IPS DF 19.7 (cell line): Measurements from ENCODE around the gene DNAJC12.
"Not testable (repeated sequence)": the region's sequence is repeated elsewhere in the genome, so short reads cannot be mapped to it uniquely, and the experiment has no call there.

Experiments used
- DNase-seq: peaks from one replicate; pipeline ENCODE4 v3.0.0-alpha.2; 2013; ENCODE audit warnings: low read depth, low spot score

DNAJC12 gene

GRCh38 chr10:67837541-67838314 lies at the start of gene DNAJC12:
TSS of gene DNAJC12 (minus strand) at chr10:67838188. CDS start at chr10:67838011, 177 bp downstream.
- no peak for DNase-seq

- DNase-seq, result no peak
These were observed 47.1 kb upstream of the DNAJC12 start for GRCh38 chr10:67884842-67885670.

GRCh38 chr10:67884313-67884841 lies 46.4 kb upstream of the DNAJC12 start, which contains the start of gene SIRT1:
TSS of gene SIRT1 (plus strand) at chr10:67884656. CDS start at chr10:67884722, 66 bp downstream.
- DNase-seq, result peak; percentile 78

GRCh38 chr10:67883710-67884312 lies 45.8 kb upstream of the DNAJC12 start:
- no peak for DNase-seq

GRCh38 chr10:67878133-67878532 lies 40.1 kb upstream of the DNAJC12 start:
- DNase-seq, result no peak

- not testable (repeated sequence) for DNase-seq
These were observed 39.4 kb upstream of the DNAJC12 start for GRCh38 chr10:67877421-67877820.

- no peak for DNase-seq
These were observed 37.6 kb upstream of the DNAJC12 start for GRCh38 chr10:67875340-67876238.

GRCh38 chr10:67869996-67870395 lies 32.0 kb upstream of the DNAJC12 start:
- DNase-seq, result no peak

- no peak for DNase-seq
These were observed 30.1 kb upstream of the DNAJC12 start for GRCh38 chr10:67868132-67868531.

GRCh38 chr10:67864607-67865371 lies 26.8 kb upstream of the DNAJC12 start:
- DNase-seq, result no peak

GRCh38 chr10:67863094-67863493 lies 25.1 kb upstream of the DNAJC12 start:
- DNase-seq, result no peak

GRCh38 chr10:67861750-67862432 lies 23.9 kb upstream of the DNAJC12 start:
- DNase-seq, result peak; percentile 77

- no peak for DNase-seq
These were observed 21.0 kb upstream of the DNAJC12 start for GRCh38 chr10:67858971-67859370.

- DNase-seq, result no peak
These were observed 15.5 kb upstream of the DNAJC12 start for GRCh38 chr10:67853512-67853911.

GRCh38 chr10:67852761-67853160 lies 14.8 kb upstream of the DNAJC12 start:
- no peak for DNase-seq

- no peak for DNase-seq
These were observed 13.2 kb upstream of the DNAJC12 start for GRCh38 chr10:67851186-67851585.

GRCh38 chr10:67849331-67850011 lies 11.5 kb upstream of the DNAJC12 start:
- peak; percentile 81 for DNase-seq

- no peak for DNase-seq
These were observed 5.3 kb upstream of the DNAJC12 start for GRCh38 chr10:67843284-67843683.

- DNase-seq, result no peak
These were observed 3.7 kb upstream of the DNAJC12 start for GRCh38 chr10:67841737-67842136.
